Measurements from ENCODE around the gene TXNL4B. TPM values are rescaled to one million over a fixed set of nuclear protein-coding genes. Genes with fewer than 3 reads are reported as not detected.

Gene TXNL4B
- total RNA-seq, 1 experiment from 2014 or later, result 9.9 TPM

- no peaks in the 10 kb centered on the region for H3K23me2 ChIP-seq (ENCODE audit: insufficient read length, low read depth, low read length, poor library complexity, severe bottlenecking)
- Mint-ChIP-seq H3K27ac (no peak overlapping the region), H3K27me3 (ENCODE audit: low read depth) (peaks cover 16% of the 10 kb centered on the region), H3K4me1 (no peaks in the 10 kb centered on the region), H3K36me3 (ENCODE audit: insufficient read depth in 1 of 3, low read depth in 3 of 3) (no peaks in the 10 kb centered on the region), H3K9me3 (peaks cover 8 to 12% of the 10 kb centered on the region in 2 experiments; a peak in 3 of 5 replicates), H3K4me3 (no peak overlapping the region)
- no peaks in the 10 kb centered on the region for H3K9me3 ChIP-seq (ENCODE audit: control insufficient read depth, low read depth, low read length)
- H3K9ac ChIP-seq (ENCODE audit: extremely low read depth, insufficient read length, low read length), result no peak overlapping the region
- no peaks in the 10 kb centered on the region for H4K20me1 ChIP-seq (ENCODE audit: control insufficient read depth, insufficient read depth, insufficient read length)
- no peak for DNase-seq
- no peaks in the 10 kb centered on the region for H3K27me3 ChIP-seq (ENCODE audit: insufficient read depth, low read length)
- H2BK20ac ChIP-seq (ENCODE audit: low read depth, low read length, poor library complexity, severe bottlenecking), result no peak overlapping the region
- no peak overlapping the region for H3K4ac ChIP-seq (ENCODE audit: low read depth, low read length)
- H3K79me1 ChIP-seq (ENCODE audit: insufficient read depth, low read depth, low read length, poor library complexity, severe bottlenecking), result no peaks in the 10 kb centered on the region
- H2AFZ ChIP-seq (ENCODE audit: low read length), result no peak overlapping the region
- no peak overlapping the region for H3K4me2 ChIP-seq (ENCODE audit: insufficient read depth, insufficient read length, low read length)
- WGBS (ENCODE audit: extremely low coverage, insufficient read length, low lambda C conversion rate), result no CpG with 5 or more reads among the region's 4 CpGs
- no peak overlapping the region for H3K14ac ChIP-seq (ENCODE audit: insufficient read depth, low read length)
- no peak overlapping the region for H3K56ac ChIP-seq (ENCODE audit: insufficient read length, low read depth, low read length)
- no peak overlapping the region for H2BK5ac ChIP-seq (ENCODE audit: insufficient read length, low read length)
- no peak overlapping the region for H2BK12ac ChIP-seq (ENCODE audit: insufficient read length, low read depth, low read length)
- no peak overlapping the region for H3T11ph ChIP-seq (ENCODE audit: low read length)
- no peak overlapping the region for H3K23ac ChIP-seq (ENCODE audit: insufficient read length, low read depth, low read length)
- H3K4me1 ChIP-seq (ENCODE audit: insufficient read depth, low read length), result no peaks in the 10 kb centered on the region
- H2AK5ac ChIP-seq (ENCODE audit: insufficient read length, low read length), result no peak overlapping the region
- no peak overlapping the region for H4K5ac ChIP-seq (ENCODE audit: insufficient read length, low read depth, low read length)
- no peak overlapping the region for H2BK15ac ChIP-seq (ENCODE audit: low read depth, low read length)
- TF ChIP-seq, protein P1, sequence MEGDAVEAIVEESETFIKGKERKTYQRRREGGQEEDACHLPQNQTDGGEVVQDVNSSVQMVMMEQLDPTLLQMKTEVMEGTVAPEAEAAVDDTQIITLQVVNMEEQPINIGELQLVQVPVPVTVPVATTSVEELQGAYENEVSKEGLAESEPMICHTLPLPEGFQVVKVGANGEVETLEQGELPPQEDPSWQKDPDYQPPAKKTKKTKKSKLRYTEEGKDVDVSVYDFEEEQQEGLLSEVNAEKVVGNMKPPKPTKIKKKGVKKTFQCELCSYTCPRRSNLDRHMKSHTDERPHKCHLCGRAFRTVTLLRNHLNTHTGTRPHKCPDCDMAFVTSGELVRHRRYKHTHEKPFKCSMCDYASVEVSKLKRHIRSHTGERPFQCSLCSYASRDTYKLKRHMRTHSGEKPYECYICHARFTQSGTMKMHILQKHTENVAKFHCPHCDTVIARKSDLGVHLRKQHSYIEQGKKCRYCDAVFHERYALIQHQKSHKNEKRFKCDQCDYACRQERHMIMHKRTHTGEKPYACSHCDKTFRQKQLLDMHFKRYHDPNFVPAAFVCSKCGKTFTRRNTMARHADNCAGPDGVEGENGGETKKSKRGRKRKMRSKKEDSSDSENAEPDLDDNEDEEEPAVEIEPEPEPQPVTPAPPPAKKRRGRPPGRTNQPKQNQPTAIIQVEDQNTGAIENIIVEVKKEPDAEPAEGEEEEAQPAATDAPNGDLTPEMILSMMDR (conservative IDR thresholded peaks at IDR 0.05), result no peak
- no peak overlapping the region for H3K18ac ChIP-seq (ENCODE audit: insufficient read length, low read depth, low read length)
- H4K8ac ChIP-seq (replicated peaks; ENCODE audit: insufficient read length, low read depth, low read length), result no peak overlapping the region
- no peak overlapping the region for H2BK120ac ChIP-seq (ENCODE audit: low read depth, low read length, poor library complexity, severe bottlenecking)
- no peaks in the 10 kb centered on the region for H3K79me2 ChIP-seq (ENCODE audit: insufficient read depth, low read length)
- H4K91ac ChIP-seq (ENCODE audit: insufficient read length, low read depth, low read length), result no peak overlapping the region
- H3K27ac ChIP-seq (ENCODE audit: insufficient read length, low read depth, low read length), result no peak overlapping the region
Measured at GRCh38 chr16:72050769-72051464, 42.5 kb downstream of the TXNL4B start.

Measured in H9 (cell line).